ENCODE data around the gene TANGO2. TPM values are rescaled to one million over a fixed set of nuclear protein-coding genes. Genes with fewer than 3 reads are reported as not detected.

Gene TANGO2
- total RNA-seq, 1 experiment from 2014 or later, result 14.6 TPM

DNA sequence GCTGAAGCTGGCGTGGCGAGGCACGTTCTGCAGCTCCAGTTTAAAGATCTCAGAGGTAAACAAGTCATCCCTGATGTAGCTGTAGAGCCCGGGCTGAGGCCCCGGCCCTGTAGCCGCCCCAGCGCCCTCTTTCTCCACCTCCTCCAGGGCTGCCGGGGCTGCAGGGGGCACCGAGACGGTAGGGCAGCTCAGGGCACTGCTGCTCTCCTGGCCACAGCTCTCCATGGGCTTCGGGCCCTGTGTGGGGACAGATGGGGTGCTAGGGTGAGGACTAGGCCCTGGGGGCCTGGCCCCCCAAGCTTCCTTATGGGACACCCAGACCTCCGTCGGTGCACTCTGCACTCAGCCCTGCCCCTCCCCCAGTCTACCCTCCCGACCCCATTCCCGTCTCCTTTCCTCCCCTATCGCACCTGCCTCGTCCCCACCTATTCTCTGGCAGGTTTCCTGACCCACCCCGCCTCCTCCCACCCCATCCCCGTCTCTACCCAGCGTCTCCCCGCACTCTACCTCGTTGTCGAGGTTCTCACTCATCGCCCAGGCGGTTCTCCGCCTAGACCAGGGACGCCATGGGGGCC is 95.6 kb downstream of the TANGO2 start:
- no peak overlapping the region for H3K56ac ChIP-seq (ENCODE audit: insufficient read length, low read depth, low read length)
- no peak overlapping the region for H2BK12ac ChIP-seq (ENCODE audit: insufficient read length, low read depth, low read length)
- no peak overlapping the region for H2BK120ac ChIP-seq (ENCODE audit: low read depth, low read length, poor library complexity, severe bottlenecking)
- peaks cover 33% of the 10 kb centered on the region for H3K79me2 ChIP-seq (ENCODE audit: insufficient read depth, low read length)
- no peak for DNase-seq
- H3K4me1 ChIP-seq (ENCODE audit: insufficient read depth, low read length), result no peaks in the 10 kb centered on the region
- peaks cover 12% of the 10 kb centered on the region for H3K79me1 ChIP-seq (ENCODE audit: insufficient read depth, low read depth, low read length, poor library complexity, severe bottlenecking)
- peak overlapping the region; percentile 82 for H3K9ac ChIP-seq (ENCODE audit: extremely low read depth, insufficient read length, low read length)
- H2AK5ac ChIP-seq (ENCODE audit: insufficient read length, low read length), result no peak overlapping the region
- no CpG with 5 or more reads among the region's 27 CpGs for WGBS (ENCODE audit: extremely low coverage, insufficient read length, low lambda C conversion rate)
- TF ChIP-seq, protein P1, sequence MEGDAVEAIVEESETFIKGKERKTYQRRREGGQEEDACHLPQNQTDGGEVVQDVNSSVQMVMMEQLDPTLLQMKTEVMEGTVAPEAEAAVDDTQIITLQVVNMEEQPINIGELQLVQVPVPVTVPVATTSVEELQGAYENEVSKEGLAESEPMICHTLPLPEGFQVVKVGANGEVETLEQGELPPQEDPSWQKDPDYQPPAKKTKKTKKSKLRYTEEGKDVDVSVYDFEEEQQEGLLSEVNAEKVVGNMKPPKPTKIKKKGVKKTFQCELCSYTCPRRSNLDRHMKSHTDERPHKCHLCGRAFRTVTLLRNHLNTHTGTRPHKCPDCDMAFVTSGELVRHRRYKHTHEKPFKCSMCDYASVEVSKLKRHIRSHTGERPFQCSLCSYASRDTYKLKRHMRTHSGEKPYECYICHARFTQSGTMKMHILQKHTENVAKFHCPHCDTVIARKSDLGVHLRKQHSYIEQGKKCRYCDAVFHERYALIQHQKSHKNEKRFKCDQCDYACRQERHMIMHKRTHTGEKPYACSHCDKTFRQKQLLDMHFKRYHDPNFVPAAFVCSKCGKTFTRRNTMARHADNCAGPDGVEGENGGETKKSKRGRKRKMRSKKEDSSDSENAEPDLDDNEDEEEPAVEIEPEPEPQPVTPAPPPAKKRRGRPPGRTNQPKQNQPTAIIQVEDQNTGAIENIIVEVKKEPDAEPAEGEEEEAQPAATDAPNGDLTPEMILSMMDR (conservative IDR thresholded peaks at IDR 0.05), result no peak
- peaks cover 8% of the 10 kb centered on the region for H3K23me2 ChIP-seq (ENCODE audit: insufficient read length, low read depth, low read length, poor library complexity, severe bottlenecking)
- Mint-ChIP-seq H3K27me3 (ENCODE audit: low read depth) (no peaks in the 10 kb centered on the region), H3K27ac (peak overlapping the region in 2 of 3 experiments; percentile 77 to 85; a peak in 5 of 7 replicates), H3K4me3 (peak overlapping the region; percentile 85 to 91), H3K4me1 (peaks cover 12 to 14% of the 10 kb centered on the region in 2 experiments), H3K9me3 (no peaks in the 10 kb centered on the region), H3K36me3 (ENCODE audit: insufficient read depth in 1 of 3, low read depth in 3 of 3) (peaks cover 36 to 59% (median 52%) of the 10 kb centered on the region in 3 experiments)
- no peaks in the 10 kb centered on the region for H3K9me3 ChIP-seq (ENCODE audit: control insufficient read depth, low read depth, low read length)
- no peaks in the 10 kb centered on the region for H4K20me1 ChIP-seq (ENCODE audit: control insufficient read depth, insufficient read depth, insufficient read length)
- H4K8ac ChIP-seq (replicated peaks; ENCODE audit: insufficient read length, low read depth, low read length), result no peak overlapping the region
- H3K14ac ChIP-seq (ENCODE audit: insufficient read depth, low read length), result peak overlapping the region; percentile 88; the same call in 1 of the 2 replicates
- no peak overlapping the region for H4K91ac ChIP-seq (ENCODE audit: insufficient read length, low read depth, low read length)
- H2BK20ac ChIP-seq (ENCODE audit: low read depth, low read length, poor library complexity, severe bottlenecking), result no peak overlapping the region
- H3K18ac ChIP-seq (ENCODE audit: insufficient read length, low read depth, low read length), result peak overlapping the region; percentile 71
- no peak overlapping the region for H2BK5ac ChIP-seq (ENCODE audit: insufficient read length, low read length)
- no peak overlapping the region for H3T11ph ChIP-seq (ENCODE audit: low read length)
- no peak overlapping the region for H3K23ac ChIP-seq (ENCODE audit: insufficient read length, low read depth, low read length)
- H2BK15ac ChIP-seq (ENCODE audit: low read depth, low read length), result peak overlapping the region; percentile 37; the same call in 1 of the 2 replicates
- peak overlapping the region; percentile 66 for H3K4me2 ChIP-seq (ENCODE audit: insufficient read depth, insufficient read length, low read length)
- no peak overlapping the region for H2AFZ ChIP-seq (ENCODE audit: low read length)
- 0 out of 2 replicates have a peak overlapping the region, but pooled peaks have one; percentile 15 for H3K4ac ChIP-seq (ENCODE audit: low read depth, low read length)
- no peaks in the 10 kb centered on the region for H3K27me3 ChIP-seq (ENCODE audit: insufficient read depth, low read length)
- H3K27ac ChIP-seq (ENCODE audit: insufficient read length, low read depth, low read length), result no peak overlapping the region
- no peak overlapping the region for H4K5ac ChIP-seq (ENCODE audit: insufficient read length, low read depth, low read length)

Small RNAs within 50 kb of the gene (microRNA-seq; reads per million reads assigned to microRNA genes)
- gene MIR185 (ENCODE audit: borderline microRNAs expressed), result 88.2 reads per million, percentile 72 among the genes with 10 or more reads in this experiment
- not detected for gene MIR6816 (ENCODE audit: borderline microRNAs expressed)

Other genes with a start within 250 kb of the TANGO2 start
- 22.4 and 22.9 TPM in 2 replicates for gene GNB1L, start 166.2 kb upstream of the TANGO2 start, total RNA-seq (2021)
- 24.0 and 24.4 TPM in 2 replicates for gene RTL10, start 166.2 kb upstream of the TANGO2 start, total RNA-seq (2021)
- 42.2 and 43.3 TPM in 2 replicates for gene COMT, start 79.3 kb upstream of the TANGO2 start, total RNA-seq (2021)
- gene TXNRD2, start 79.3 kb upstream of the TANGO2 start, total RNA-seq (2021), result 22.9 and 25.5 TPM in 2 replicates
- 40.7 and 41.1 TPM in 2 replicates for gene ARVCF, start 4.3 kb upstream of the TANGO2 start, total RNA-seq (2021)
- gene DGCR8, start 59.1 kb downstream of the TANGO2 start, total RNA-seq (2021), result 71.2 and 74.5 TPM in 2 replicates
- 522 and 531 TPM in 2 replicates for gene RANBP1, start 95.0 kb downstream of the TANGO2 start, total RNA-seq (2021)
- 58.2 and 65.0 TPM in 2 replicates for gene TRMT2A, start 96.1 kb downstream of the TANGO2 start, total RNA-seq (2021)
- gene ZDHHC8, start 110.7 kb downstream of the TANGO2 start, total RNA-seq (2021), result 47.3 and 51.7 TPM in 2 replicates
- not detected in 2 replicates for gene CCDC188, start 129.9 kb downstream of the TANGO2 start, total RNA-seq (2021)
- 18.3 and 19.0 TPM in 2 replicates for gene RTN4R, start 247.2 kb downstream of the TANGO2 start, total RNA-seq (2021)